HEK293 (cell line): ENCODE results near the gene PRTN3.

ENCODE experiments used
- CTCF ChIA-PET: fragments of 350-600 bp; formaldehyde crosslinking; extraction: SDS; loops from one replicate; lab custom pipeline; 2021; ENCODE audit warnings: antibody characterized with exemption; lab: Yijun Ruan, JAX
- POLR2A ChIA-PET: fragments of 300-600 bp; formaldehyde crosslinking; extraction: SDS; loops from one replicate; lab custom pipeline; 2020; ENCODE audit warnings: antibody characterized with exemption, inconsistent platforms; lab: Yijun Ruan, JAX
- H3K27ac ChIP-seq: fragments of 200-500 bp; sonication (Bioruptor generic); 2 replicates; pipeline ENCODE4 v1.5.1; 2014; ENCODE audit warnings: low read depth, low read length, control low read depth, inconsistent platforms; ENCODE audit errors: extremely low read depth
- H3K36me3 ChIP-seq, 2 experiments: fragments of 200-500 bp in 1 of 2; sonication (Bioruptor generic) in 1 of 2; 1 replicate in 1 of 2; 2 replicates in 1 of 2; pipeline ENCODE4 v1.5.1; 2014 to 2017; ENCODE audit warnings: inconsistent platforms in 2 of 2, low read length in 2 of 2; ENCODE audit not compliant: control insufficient read depth in 2 of 2, insufficient read depth in 1 of 2
- H3K4me1 ChIP-seq: fragments of 200-500 bp; sonication (Bioruptor generic); 2 replicates; pipeline ENCODE4 v1.5.1; 2014; ENCODE audit warnings: mild to moderate bottlenecking, low read length, inconsistent platforms; ENCODE audit not compliant: control insufficient read depth, insufficient read depth
- H3K4me3 ChIP-seq: 2 replicates; pipeline ENCODE4 v1.5.1; 2011; ENCODE audit warnings: low read depth, mild to moderate bottlenecking, control low read depth, low read length, moderate library complexity
- H3K9me3 ChIP-seq: fragments of 200-500 bp; sonication (Bioruptor generic); 2 replicates; pipeline ENCODE4 v1.5.1; 2014; ENCODE audit warnings: low read depth, low read length, inconsistent platforms; ENCODE audit not compliant: control insufficient read depth, insufficient read depth
- FEZF1 ChIP-seq: fragments of 450-650 bp; formaldehyde crosslinking; IDR thresholded peaks from 2 replicates; pipeline ENCODE4 v1.5.1; 2016; ENCODE audit warnings: missing biosample characterization, missing genetic modification characterization
- MZF1 ChIP-seq: fragments of 450-650 bp; formaldehyde crosslinking; IDR thresholded peaks from 2 replicates; pipeline ENCODE4 v1.5.1; 2017; ENCODE audit warnings: missing biosample characterization, missing genetic modification characterization, borderline replicate concordance
- SALL2 ChIP-seq: fragments of 450-650 bp; formaldehyde crosslinking; IDR thresholded peaks from 2 replicates; pipeline ENCODE4 v1.5.0; 2017; ENCODE audit warnings: missing biosample characterization, mild to moderate bottlenecking, missing genetic modification characterization, borderline replicate concordance
- SCRT2 ChIP-seq: fragments of 450-650 bp; formaldehyde crosslinking; IDR thresholded peaks from 2 replicates; pipeline ENCODE4 v1.5.1; 2016; ENCODE audit warnings: missing biosample characterization, missing genetic modification characterization
- SP7 ChIP-seq: fragments of 450-650 bp; formaldehyde crosslinking; IDR thresholded peaks from 2 replicates; pipeline ENCODE4 v1.5.1; 2016; ENCODE audit warnings: missing biosample characterization, missing genetic modification characterization
- TRIM28 ChIP-seq: IDR thresholded peaks from 2 replicates; pipeline ENCODE4 v1.6.1; 2011; ENCODE audit warnings: low read length, control low read depth, borderline replicate concordance
- ZBTB1 ChIP-seq: fragments of 450-650 bp; formaldehyde crosslinking; IDR thresholded peaks from 2 replicates; pipeline ENCODE4 v1.5.1; 2016; ENCODE audit warnings: missing biosample characterization, missing genetic modification characterization
- ZFP69B ChIP-seq: fragments of 450-650 bp; formaldehyde crosslinking; IDR thresholded peaks from 2 replicates; pipeline ENCODE4 v1.5.1; 2016; ENCODE audit warnings: missing biosample characterization, missing genetic modification characterization
- ZIC2 ChIP-seq: fragments of 450-650 bp; formaldehyde crosslinking; IDR thresholded peaks from 2 replicates; pipeline ENCODE4 v1.5.1; 2016; ENCODE audit warnings: missing biosample characterization, missing genetic modification characterization
- ZNF132 ChIP-seq: fragments of 450-650 bp; formaldehyde crosslinking; IDR thresholded peaks from 2 replicates; pipeline ENCODE4 v1.5.1; 2017; ENCODE audit warnings: missing biosample characterization, missing genetic modification characterization, borderline replicate concordance
- ZNF138 ChIP-seq: fragments of 450-650 bp; formaldehyde crosslinking; IDR thresholded peaks from 2 replicates; pipeline ENCODE4 v1.5.1; 2016; ENCODE audit warnings: missing biosample characterization, missing genetic modification characterization, borderline replicate concordance
- ZNF16 ChIP-seq: fragments of 450-650 bp; formaldehyde crosslinking; IDR thresholded peaks from 2 replicates; pipeline ENCODE4 v1.5.1; 2016; ENCODE audit warnings: low read depth, missing biosample characterization, missing genetic modification characterization
- ZNF211 ChIP-seq: fragments of 450-650 bp; formaldehyde crosslinking; IDR thresholded peaks from 2 replicates; pipeline ENCODE4 v1.5.1; 2016; ENCODE audit warnings: low read depth, missing biosample characterization, missing genetic modification characterization
- ZNF248 ChIP-seq: fragments of 450-650 bp; formaldehyde crosslinking; IDR thresholded peaks from 2 replicates; pipeline ENCODE4 v1.5.1; 2017; ENCODE audit warnings: missing biosample characterization, missing genetic modification characterization
- ZNF274 ChIP-seq, 2 experiments: fragments of 200-500 bp in 1 of 2; fragments of 450-650 bp in 1 of 2; sonication (Bioruptor generic) in 1 of 2; formaldehyde crosslinking in 1 of 2; IDR thresholded peaks; 2 replicates each; pipeline versions ENCODE4 v1.5.1 to v1.6.1; 2014 to 2016; ENCODE audit warnings: borderline replicate concordance in 1 of 2, inconsistent platforms in 1 of 2, low read length in 1 of 2, missing biosample characterization in 1 of 2, missing genetic modification characterization in 1 of 2
- ZNF280D ChIP-seq: fragments of 450-650 bp; formaldehyde crosslinking; IDR thresholded peaks from 2 replicates; pipeline ENCODE4 v1.5.1; 2016; ENCODE audit warnings: missing biosample characterization, missing genetic modification characterization
- ZNF335 ChIP-seq: fragments of 450-650 bp; formaldehyde crosslinking; conservative IDR thresholded peaks from 2 replicates; pipeline ENCODE4 v1.5.1; 2016; ENCODE audit warnings: missing biosample characterization, missing genetic modification characterization
- ZNF416 ChIP-seq: fragments of 450-650 bp; formaldehyde crosslinking; IDR thresholded peaks from 2 replicates; pipeline ENCODE4 v1.5.1; 2016; ENCODE audit warnings: missing biosample characterization, missing genetic modification characterization
- ZNF423 ChIP-seq: fragments of 450-650 bp; formaldehyde crosslinking; IDR thresholded peaks from 2 replicates; pipeline ENCODE4 v1.5.1; 2016; ENCODE audit warnings: missing biosample characterization, missing genetic modification characterization
- ZNF426 ChIP-seq: fragments of 450-650 bp; formaldehyde crosslinking; IDR thresholded peaks from 2 replicates; pipeline ENCODE4 v1.5.1; 2017; ENCODE audit warnings: missing biosample characterization, missing genetic modification characterization, mild to moderate bottlenecking, inconsistent platforms, moderate library complexity
- ZNF514 ChIP-seq: fragments of 450-650 bp; formaldehyde crosslinking; IDR thresholded peaks from 2 replicates; pipeline ENCODE4 v1.5.1; 2016; ENCODE audit warnings: missing biosample characterization, missing genetic modification characterization
- ZNF560 ChIP-seq: fragments of 450-650 bp; formaldehyde crosslinking; IDR thresholded peaks from 2 replicates; pipeline ENCODE4 v1.5.1; 2017; ENCODE audit warnings: missing biosample characterization, missing genetic modification characterization, borderline replicate concordance
- ZNF585B ChIP-seq: fragments of 450-650 bp; formaldehyde crosslinking; IDR thresholded peaks from 2 replicates; pipeline ENCODE4 v1.5.1; 2016; ENCODE audit warnings: missing biosample characterization, missing genetic modification characterization
- ZNF596 ChIP-seq: fragments of 450-650 bp; IDR thresholded peaks from 2 replicates; pipeline ENCODE4 v1.5.0; 2018; ENCODE audit warnings: missing biosample characterization, mild to moderate bottlenecking, missing genetic modification characterization, moderate library complexity
- ZNF600 ChIP-seq: fragments of 450-650 bp; formaldehyde crosslinking; IDR thresholded peaks from 2 replicates; pipeline ENCODE4 v1.5.1; 2016; ENCODE audit warnings: missing biosample characterization, missing genetic modification characterization
- ZNF626 ChIP-seq: fragments of 450-650 bp; sonication (Bioruptor Pico); formaldehyde crosslinking; IDR thresholded peaks from 2 replicates; pipeline ENCODE4 v1.5.1; 2018; ENCODE audit warnings: missing biosample characterization, missing genetic modification characterization, inconsistent platforms
- ZNF670 ChIP-seq: fragments of 450-650 bp; formaldehyde crosslinking; IDR thresholded peaks from 2 replicates; pipeline ENCODE4 v1.5.1; 2016; ENCODE audit warnings: missing biosample characterization, missing genetic modification characterization, low read depth
- ZNF792 ChIP-seq: fragments of 450-650 bp; formaldehyde crosslinking; IDR thresholded peaks from 2 replicates; pipeline ENCODE4 v1.5.1; 2016; ENCODE audit warnings: missing biosample characterization, missing genetic modification characterization
- ZSCAN23 ChIP-seq: fragments of 450-650 bp; formaldehyde crosslinking; IDR thresholded peaks from 2 replicates; pipeline ENCODE4 v1.5.1; 2016; ENCODE audit warnings: missing biosample characterization, missing genetic modification characterization
- TF ChIP-seq, protein P1 (sequence below): fragments of 450-650 bp; formaldehyde crosslinking; IDR thresholded peaks from 2 replicates; pipeline ENCODE4 v1.5.1; 2016; ENCODE audit warnings: missing biosample characterization, missing genetic modification characterization
- TF ChIP-seq, protein P2 (sequence below): fragments of 450-650 bp; formaldehyde crosslinking; IDR thresholded peaks from 2 replicates; pipeline ENCODE4 v1.5.1; 2016; ENCODE audit warnings: missing biosample characterization, missing genetic modification characterization

PRTN3 gene

DNA sequence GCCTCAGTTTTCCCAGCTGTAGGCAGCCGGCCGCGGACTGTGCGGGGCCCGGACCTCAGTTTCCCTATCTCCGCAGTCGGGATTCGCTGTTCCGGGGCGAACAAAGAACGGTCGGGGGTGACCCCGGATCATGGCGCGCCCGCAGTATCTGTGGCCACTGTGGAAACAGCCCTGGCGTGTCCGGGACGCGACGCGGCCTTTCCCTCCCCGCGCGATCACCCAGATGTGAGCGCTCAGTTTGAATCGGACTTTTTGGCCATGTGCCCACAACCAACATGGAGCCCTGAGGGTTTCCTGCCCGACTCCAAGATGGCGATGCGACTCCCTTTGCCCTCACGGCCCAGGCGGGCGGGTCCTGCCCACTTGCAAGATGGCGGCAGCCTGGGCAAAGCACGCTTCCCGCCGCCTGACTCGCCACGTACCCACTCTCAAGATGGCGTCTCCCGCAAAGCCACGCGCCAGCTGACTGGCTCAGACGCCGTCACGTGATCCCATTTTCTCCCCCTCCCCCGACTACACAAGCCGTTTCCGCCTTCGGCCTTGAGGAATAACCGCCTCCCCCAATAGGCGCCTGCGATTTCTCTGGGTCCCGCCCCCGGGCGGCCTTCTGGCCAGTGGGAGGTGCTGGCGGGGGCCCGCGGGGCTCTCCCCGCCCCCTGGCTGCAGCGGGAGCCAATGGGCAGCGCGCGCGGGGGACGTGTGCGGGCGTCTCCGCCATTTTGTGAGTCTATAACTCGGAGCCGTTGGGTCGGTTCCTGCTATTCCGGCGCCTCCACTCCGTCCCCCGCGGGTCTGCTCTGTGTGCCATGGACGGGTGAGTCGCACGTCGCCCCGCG is 43.9 kb upstream of the PRTN3 start, which contains the start of gene PTBP1:
Gene PTBP1, plus strand, starts transcription at position 761 of the 836 bp plus-strand sequence. Its CDS starts 46 bp downstream, at position 807.
- ChIA-PET POLR2A (interaction anchor here (0.8 to 1.5 kb wide), 3 partner anchors 9 to 15 kb away, joined by 3 read pairs; no protein-coding TSS in a partner anchor), CTCF (interaction anchor here (0.6 kb wide), 1 partner anchor 361 kb away, joined by 3 read pairs; no protein-coding TSS in a partner anchor)
- H3K9me3 ChIP-seq: no peaks in the 10 kb centered on the region
- peak within 1 kb of the TSS; percentile 97 for H3K27ac ChIP-seq
- peak within 1 kb of the TSS; percentile 87 for H3K4me3 ChIP-seq
- peaks cover 17% of the 10 kb centered on the region for H3K4me1 ChIP-seq
- peaks cover 0 to 38% of the 10 kb centered on the region in 2 experiments; a peak in 2 of 3 replicates for H3K36me3 ChIP-seq
- TF ChIP-seq ZNF585B (no peak), ZNF423 (tag by site-specific recombination) (no peak), ZNF514 (tag by site-specific recombination) (no peak), SP7 (tag by site-specific recombination) (0 out of 2 replicates have a peak, but pooled peaks have one; percentile 65), ZNF248 (tag by site-specific recombination) (no peak), ZNF138 (tag by site-specific recombination) (no peak), TRIM28 (no peak; the same call in 1 of the 2 replicates), MZF1 (tag by site-specific recombination) (no peak), ZNF596 (tag by site-specific recombination) (no peak), ZNF626 (tag by site-specific recombination) (no peak), ZIC2 (no peak), ZNF132 (tag by site-specific recombination) (no peak), ZNF211 (tag by site-specific recombination) (no peak), ZNF280D (tag by site-specific recombination) (no peak), ZNF600 (tag by site-specific recombination) (0 out of 2 replicates have a peak, but pooled peaks have one; percentile 16), ZFP69B (tag by site-specific recombination) (0 out of 2 replicates have a peak, but pooled peaks have one; percentile 13), FEZF1 (tag by site-specific recombination) (no peak), ZNF792 (tag by site-specific recombination) (no peak), ZNF16 (tag by site-specific recombination) (no peak), SALL2 (no peak), ZSCAN23 (tag by site-specific recombination) (no peak), ZNF670 (no peak), ZNF274 (IDR thresholded peaks at IDR 0.05; ENCODE audit: low read length) (no peak), ZNF274 (tag by site-specific recombination; IDR thresholded peaks at IDR 0.05; ENCODE audit: borderline replicate concordance) (no peak), ZNF560 (tag by site-specific recombination) (no peak), ZBTB1 (no peak), ZNF335 (tag by site-specific recombination) (peak; percentile 90), ZNF426 (no peak), ZNF416 (tag by site-specific recombination) (no peak), SCRT2 (no peak)
- TF ChIP-seq, protein P1, sequence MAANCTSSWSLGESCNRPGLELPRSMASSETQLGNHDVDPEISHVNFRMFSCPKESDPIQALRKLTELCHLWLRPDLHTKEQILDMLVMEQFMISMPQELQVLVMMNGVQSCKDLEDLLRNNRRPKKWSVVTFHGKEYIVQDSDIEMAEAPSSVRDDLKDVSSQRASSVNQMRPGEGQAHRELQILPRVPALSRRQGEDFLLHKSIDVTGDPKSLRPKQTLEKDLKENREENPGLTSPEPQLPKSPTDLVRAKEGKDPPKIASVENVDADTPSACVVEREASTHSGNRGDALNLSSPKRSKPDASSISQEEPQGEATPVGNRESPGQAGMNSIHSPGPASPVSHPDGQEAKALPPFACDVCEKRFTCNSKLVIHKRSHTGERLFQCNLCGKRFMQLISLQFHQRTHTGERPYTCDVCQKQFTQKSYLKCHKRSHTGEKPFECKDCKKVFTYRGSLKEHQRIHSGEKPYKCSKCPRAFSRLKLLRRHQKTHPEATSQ: no peak
- TF ChIP-seq, protein P2, sequence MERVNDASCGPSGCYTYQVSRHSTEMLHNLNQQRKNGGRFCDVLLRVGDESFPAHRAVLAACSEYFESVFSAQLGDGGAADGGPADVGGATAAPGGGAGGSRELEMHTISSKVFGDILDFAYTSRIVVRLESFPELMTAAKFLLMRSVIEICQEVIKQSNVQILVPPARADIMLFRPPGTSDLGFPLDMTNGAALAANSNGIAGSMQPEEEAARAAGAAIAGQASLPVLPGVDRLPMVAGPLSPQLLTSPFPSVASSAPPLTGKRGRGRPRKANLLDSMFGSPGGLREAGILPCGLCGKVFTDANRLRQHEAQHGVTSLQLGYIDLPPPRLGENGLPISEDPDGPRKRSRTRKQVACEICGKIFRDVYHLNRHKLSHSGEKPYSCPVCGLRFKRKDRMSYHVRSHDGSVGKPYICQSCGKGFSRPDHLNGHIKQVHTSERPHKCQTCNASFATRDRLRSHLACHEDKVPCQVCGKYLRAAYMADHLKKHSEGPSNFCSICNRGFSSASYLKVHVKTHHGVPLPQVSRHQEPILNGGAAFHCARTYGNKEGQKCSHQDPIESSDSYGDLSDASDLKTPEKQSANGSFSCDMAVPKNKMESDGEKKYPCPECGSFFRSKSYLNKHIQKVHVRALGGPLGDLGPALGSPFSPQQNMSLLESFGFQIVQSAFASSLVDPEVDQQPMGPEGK (tag by site-specific recombination): peak; percentile 64
